Endothelial cell of coronary artery (primary cell): ENCODE measurements around the gene GIPR. TPM values are rescaled to one million over a fixed set of nuclear protein-coding genes. Genes with fewer than 3 reads are reported as not detected.

ENCODE experiments used
- total RNA-seq: library from RNA; depleted of rRNA; stranded (reverse); fragments of >200 nt; gene quantifications from 2 replicates; pipeline ENCODE4 v1.2.3, GENCODE V29; 2014

The GIPR gene, protein sequence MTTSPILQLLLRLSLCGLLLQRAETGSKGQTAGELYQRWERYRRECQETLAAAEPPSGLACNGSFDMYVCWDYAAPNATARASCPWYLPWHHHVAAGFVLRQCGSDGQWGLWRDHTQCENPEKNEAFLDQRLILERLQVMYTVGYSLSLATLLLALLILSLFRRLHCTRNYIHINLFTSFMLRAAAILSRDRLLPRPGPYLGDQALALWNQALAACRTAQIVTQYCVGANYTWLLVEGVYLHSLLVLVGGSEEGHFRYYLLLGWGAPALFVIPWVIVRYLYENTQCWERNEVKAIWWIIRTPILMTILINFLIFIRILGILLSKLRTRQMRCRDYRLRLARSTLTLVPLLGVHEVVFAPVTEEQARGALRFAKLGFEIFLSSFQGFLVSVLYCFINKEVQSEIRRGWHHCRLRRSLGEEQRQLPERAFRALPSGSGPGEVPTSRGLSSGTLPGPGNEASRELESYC
- 0.09 TPM in 1 of 2 replicates, not detected in the other for total RNA-seq

DNA sequence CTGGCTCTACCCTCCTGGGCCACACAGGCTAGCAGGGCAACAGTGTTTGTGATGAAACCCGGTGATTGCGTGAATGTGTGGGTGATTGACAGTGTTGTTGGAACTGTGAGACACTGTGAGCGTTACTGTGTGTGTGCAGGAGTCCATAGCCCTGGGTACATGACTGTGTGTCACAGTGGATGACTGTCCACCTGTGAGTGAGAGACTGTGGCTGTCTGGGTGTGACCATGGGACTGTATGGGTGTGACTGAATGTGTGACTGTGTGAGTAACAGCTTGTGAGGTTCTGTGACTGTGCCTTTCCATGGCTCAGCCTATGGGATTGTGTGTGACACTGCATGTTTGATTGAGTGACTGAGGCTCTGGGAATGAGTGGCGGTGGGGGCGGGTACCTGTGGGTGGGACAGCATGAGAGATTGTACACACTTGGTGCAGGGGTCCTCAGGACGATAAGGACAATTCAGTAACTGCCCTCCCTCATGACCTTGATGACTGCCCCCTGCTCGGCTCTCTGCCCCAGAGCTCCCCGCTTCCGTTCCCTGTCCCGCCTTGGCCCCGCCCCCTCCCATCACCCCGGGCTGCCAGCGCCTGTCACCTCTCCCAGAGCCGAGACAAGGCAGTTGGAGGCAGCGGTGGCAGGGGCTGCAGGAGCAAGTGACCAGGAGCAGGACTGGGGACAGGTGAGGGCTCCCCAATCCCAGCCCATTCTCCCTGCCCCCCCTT, at the start of gene GIPR:
TSS of gene GIPR (plus strand) at position 602 of the 722 bp plus-strand sequence. CDS start 1,300 bp downstream, outside the sequence.

DNA sequence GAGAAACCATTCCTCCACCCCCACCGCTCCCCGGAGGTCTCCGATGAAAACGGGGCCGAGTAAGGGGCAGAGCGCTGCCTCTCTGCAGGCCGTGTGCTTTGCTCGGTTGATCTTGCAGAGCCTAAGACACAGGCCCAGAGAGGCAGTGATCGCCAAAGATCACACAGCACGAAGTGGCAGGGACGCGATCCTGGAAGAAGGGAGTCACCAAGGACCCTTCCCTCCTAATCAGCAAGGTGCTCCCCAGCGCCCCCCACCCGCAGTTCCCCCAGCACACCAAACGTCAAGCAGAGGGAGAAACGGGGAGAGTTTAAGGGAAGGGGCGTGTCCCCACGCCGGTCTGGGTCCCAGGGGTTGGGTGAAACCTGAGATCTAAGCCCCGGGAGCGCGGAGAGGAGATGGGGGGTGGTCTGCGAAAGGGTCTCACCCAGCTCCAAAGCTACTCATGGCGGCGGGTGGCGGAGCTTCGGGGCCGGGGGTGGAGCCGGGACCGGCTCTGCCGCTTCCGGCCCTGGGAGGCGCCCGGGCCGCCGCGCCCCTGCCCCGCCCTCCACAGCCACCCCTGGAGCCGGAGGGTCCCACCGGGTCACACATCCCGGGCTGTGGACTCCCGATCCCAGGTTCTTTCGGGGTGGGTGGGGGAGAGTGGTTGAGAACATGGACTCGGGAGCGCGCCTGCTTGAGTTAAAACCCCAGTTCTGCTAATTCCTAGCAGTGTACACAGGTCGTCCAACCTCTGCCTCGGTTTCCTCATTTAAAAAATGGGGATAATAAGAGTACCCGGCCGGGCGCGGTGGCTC, 28.9 kb upstream of the GIPR start, which contains the start of gene EML2:
TSS of gene EML2 (minus strand) at position 468 of the 800 bp plus-strand sequence. CDS start at position 447, 21 bp downstream.

DNA sequence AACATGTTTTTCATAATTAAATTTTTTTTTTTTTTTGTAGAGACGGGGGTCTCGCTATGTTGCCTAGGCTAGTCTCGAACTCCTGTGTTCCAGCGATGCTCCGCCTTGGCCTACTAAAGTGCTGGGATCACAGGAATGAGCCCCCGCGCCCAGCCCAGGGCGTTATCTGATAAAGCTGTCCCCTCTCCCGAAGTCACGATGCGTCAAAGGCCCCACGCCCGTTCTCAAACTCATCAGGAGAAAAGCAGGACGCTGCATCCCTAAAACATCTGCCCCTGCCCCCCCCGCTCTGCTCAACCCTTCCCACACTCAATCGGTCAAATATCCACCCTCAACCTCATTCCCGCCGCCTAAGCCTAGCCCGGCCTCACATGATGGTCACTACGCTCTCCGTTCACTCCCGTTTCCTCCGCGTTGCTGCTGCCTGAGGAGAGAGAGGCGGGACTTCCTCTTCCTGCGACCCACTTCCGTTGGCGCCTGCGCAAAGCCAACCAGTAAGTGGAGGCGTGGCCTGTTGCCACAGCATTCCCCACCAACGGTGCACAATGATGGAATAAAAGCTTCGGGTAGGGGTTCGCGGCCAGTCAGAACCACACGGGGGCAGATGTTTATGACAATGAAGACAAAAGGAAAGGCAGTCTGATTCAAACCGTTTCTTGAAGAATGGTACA, 23.6 kb downstream of the GIPR start, which contains the start of gene SNRPD2:
TSS of gene SNRPD2 (minus strand) at position 438 of the 671 bp plus-strand sequence. CDS start at position 373, 65 bp downstream.

DNA sequence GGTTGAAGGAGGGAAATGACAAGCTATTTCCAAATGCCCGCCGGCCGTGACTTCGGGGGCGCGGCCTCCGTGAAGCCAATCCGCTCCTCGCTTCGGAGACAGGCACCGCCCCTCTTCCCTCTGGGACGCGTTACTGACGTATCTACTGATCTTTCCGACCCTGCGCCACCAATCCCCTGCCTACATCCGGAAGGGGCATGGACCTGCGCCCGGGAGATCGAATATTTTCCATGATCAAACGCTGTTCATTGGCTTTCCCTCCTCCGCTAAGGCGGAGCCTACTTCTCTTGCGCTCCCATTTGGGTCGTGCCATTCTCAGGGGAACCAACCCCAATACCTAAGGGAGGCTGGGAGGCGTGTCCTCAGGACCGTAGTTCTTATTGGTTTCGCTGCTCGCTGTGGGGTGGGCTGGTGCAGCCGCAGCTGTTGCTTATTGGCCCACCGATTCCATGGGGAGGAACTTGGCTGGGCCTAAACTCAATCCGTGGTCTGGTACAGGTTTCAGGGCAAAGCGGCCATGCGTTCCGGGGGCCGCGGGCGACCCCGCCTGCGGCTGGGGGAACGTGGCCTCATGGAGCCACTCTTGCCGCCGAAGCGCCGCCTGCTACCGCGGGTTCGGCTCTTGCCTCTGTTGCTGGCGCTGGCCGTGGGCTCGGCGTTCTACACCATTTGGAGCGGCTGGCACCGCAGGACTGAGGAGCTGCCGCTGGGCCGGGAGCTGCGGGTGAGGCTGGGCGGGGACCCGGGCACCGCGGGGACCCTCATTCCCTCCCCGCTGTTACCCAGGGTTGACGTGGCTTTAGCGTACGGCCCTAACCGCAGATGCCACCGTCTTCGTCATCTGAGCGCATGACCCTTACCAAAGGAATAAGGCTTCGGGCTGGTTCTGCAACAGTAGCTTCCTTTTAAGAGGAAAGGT, 24.4 kb downstream of the GIPR start, which contains the start of gene QPCTL:
TSS of gene QPCTL (plus strand) at position 480 of the 919 bp plus-strand sequence. CDS start at position 518, 38 bp downstream.

DNA sequence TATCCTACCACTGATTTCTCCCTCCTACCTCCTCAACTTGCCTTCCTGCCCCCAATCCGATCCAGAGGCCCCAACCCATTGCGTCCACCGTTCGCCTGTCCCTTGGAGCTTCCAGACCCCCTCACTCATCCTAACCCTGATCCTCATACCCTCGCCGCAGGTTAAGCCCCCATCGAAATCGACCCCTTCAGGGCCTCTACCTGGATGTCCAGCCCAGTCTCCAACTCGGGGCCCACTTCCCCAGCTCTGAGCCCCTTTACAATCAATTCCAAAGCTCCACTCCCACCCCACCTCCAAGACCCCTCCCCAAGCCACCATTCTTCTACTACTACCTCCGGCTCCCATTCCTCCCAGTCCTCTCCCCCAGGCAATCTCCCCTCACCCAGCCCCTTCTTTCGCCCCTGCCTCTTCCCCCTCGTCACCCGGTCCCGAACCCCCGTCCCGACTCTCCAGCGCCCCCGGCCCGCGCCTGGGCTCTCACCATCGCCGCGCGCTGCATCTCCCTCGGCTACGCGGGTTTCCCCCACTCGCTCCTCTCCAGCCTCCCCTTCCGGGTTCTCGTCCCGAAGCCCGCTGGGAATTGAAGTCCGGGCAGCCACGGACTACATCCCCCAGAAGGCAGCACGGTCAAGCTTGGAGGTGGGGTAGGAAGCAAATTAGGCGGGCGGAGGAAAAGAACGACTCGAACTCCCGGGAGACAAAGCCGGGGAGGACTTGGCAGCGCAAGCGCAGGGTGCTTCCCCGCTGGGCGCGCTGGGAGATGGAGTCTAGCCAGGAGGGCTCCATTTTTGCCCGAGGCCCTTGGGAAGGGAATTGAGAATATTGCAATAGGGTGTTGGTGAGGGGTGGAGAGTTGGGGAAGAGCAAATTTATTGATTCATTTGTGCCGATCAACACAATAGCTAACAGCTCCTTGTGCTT, 62.6 kb downstream of the GIPR start, which contains the start of gene FBXO46:
TSS of gene FBXO46 (minus strand) at position 529 of the 921 bp plus-strand sequence. CDS start 17,401 bp downstream, outside the sequence.

Other genes with a start within 250 kb of the GIPR start
- gene ERCC1, start 244.3 kb upstream of the GIPR start, total RNA-seq: 77.0 and 82.2 TPM in 2 replicates
- 0.27 and 0.66 TPM in 2 replicates for gene FOSB, start 200.2 kb upstream of the GIPR start, total RNA-seq
- 5.1 and 5.9 TPM in 2 replicates for gene RTN2, start 171.2 kb upstream of the GIPR start, total RNA-seq
- gene PPM1N, start 169.8 kb upstream of the GIPR start, total RNA-seq: 0.90 and 1.4 TPM in 2 replicates
- gene VASP, start 160.7 kb upstream of the GIPR start, total RNA-seq: 131 and 141 TPM in 2 replicates
- gene OPA3, start 83.4 kb upstream of the GIPR start, total RNA-seq: 5.0 and 6.0 TPM in 2 replicates
- 4.2 and 5.0 TPM in 2 replicates for gene GPR4, start 66.0 kb upstream of the GIPR start, total RNA-seq
- gene EML2, start 28.8 kb upstream of the GIPR start, total RNA-seq: 14.8 and 30.6 TPM in 2 replicates
- gene SNRPD2, start 23.7 kb downstream of the GIPR start, total RNA-seq: 779 and 865 TPM in 2 replicates
- 7.8 and 9.0 TPM in 2 replicates for gene QPCTL, start 24.4 kb downstream of the GIPR start, total RNA-seq
- 3.6 and 5.1 TPM in 2 replicates for gene FBXO46, start 62.7 kb downstream of the GIPR start, total RNA-seq
- gene MEIOSIN, start 65.2 kb downstream of the GIPR start, total RNA-seq: not detected in 2 replicates
- 3.3 and 6.3 TPM in 2 replicates for gene SIX5, start 101.0 kb downstream of the GIPR start, total RNA-seq
- 8.0 and 17.6 TPM in 2 replicates for gene DMPK, start 114.3 kb downstream of the GIPR start, total RNA-seq
- 22.6 and 31.8 TPM in 2 replicates for gene DMWD, start 124.6 kb downstream of the GIPR start, total RNA-seq
- gene RSPH6A, start 147.1 kb downstream of the GIPR start, total RNA-seq: under 0.01 and 0.09 TPM in 2 replicates
- gene SYMPK, start 194.9 kb downstream of the GIPR start, total RNA-seq: 30.4 and 36.5 TPM in 2 replicates
- gene FOXA3, start 196.1 kb downstream of the GIPR start, total RNA-seq: not detected in 2 replicates
- gene IRF2BP1, start 217.9 kb downstream of the GIPR start, total RNA-seq: 17.7 and 20.6 TPM in 2 replicates
- 0.99 and 1.1 TPM in 2 replicates for gene MYPOP, start 234.4 kb downstream of the GIPR start, total RNA-seq
- not detected in 2 replicates for gene NANOS2, start 246.6 kb downstream of the GIPR start, total RNA-seq